ENCODE results near the gene CACNA1A. TPM values are rescaled to one million over a fixed set of nuclear protein-coding genes. Genes with fewer than 3 reads are reported as not detected.

CACNA1A gene
- total and polyA plus RNA-seq, 2 of the 13 experiments (the other 11 are each of a cell fraction or from before 2014, with no cell fraction given), result not detected

DNA sequence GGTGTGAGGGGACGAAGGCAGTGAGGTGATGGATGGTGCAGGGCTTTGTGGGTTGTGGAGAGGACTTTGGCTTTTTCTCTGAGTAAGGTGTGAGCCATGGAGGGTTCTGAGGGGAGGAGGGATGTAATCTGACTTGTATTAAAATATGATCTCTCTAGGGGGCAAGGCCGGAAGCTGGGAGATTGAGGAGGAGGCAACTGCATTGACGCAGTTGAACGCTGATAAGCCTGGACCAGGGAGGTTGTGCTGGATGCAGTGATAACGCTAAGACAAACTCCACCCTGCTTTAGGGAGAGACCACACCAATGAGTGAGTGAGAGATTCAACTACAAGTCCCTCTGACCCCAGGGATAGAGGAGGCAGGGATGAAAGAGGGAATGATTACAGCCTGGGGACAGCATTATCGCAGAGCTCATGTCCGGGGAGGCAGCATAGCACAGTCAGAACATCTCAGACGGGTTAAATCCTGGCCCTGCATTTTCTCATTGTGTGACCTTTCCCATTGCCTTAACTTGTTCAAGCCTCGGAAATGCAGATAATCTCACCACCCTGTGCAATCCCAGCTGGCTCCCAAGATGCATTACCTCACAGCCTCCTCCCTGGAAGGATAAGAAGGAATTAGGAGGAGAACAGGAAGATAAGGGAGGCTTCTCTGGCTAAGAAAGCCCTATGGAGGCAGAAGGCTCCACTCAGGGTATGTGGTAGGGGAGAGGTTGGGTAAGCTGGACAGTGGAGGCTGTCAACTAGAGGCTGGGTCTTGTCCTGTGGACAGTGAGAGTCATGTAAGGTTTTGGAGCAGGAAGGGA is 124.2 kb downstream of the CACNA1A start:
- H3K27ac ChIP-seq (ENCODE audit: extremely low read length, insufficient read depth, low read length), result no peak overlapping the region
- no TSS peak for BruUV-seq (replicated peaks)
- no peak overlapping the region for H2AFZ ChIP-seq (ENCODE audit: low read length)
- TF ChIP-seq, protein P1, sequence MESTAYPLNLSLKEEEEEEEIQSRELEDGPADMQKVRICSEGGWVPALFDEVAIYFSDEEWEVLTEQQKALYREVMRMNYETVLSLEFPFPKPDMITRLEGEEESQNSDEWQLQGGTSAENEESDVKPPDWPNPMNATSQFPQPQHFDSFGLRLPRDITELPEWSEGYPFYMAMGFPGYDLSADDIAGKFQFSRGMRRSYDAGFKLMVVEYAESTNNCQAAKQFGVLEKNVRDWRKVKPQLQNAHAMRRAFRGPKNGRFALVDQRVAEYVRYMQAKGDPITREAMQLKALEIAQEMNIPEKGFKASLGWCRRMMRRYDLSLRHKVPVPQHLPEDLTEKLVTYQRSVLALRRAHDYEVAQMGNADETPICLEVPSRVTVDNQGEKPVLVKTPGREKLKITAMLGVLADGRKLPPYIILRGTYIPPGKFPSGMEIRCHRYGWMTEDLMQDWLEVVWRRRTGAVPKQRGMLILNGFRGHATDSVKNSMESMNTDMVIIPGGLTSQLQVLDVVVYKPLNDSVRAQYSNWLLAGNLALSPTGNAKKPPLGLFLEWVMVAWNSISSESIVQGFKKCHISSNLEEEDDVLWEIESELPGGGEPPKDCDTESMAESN (CRISPR knock-in tag; conservative IDR thresholded peaks at IDR 0.05), result no peak
- TF ChIP-seq ADNP (CRISPR knock-in tag; IDR thresholded peaks at IDR 0.05), result no peak
- TF ChIP-seq RBAK (CRISPR knock-in tag; IDR thresholded peaks at IDR 0.05), result no peak
- TF ChIP-seq ZNF670 (CRISPR knock-in tag; IDR thresholded peaks at IDR 0.05; ENCODE audit: borderline replicate concordance), result no peak
- TF ChIP-seq ZNF260 (CRISPR knock-in tag; IDR thresholded peaks at IDR 0.05; ENCODE audit: borderline replicate concordance, low read depth), result no peak
- TF ChIP-seq MAZ (IDR thresholded peaks at IDR 0.05; ENCODE audit: borderline replicate concordance, low read depth, low read length), result no peak
- no peak for TF ChIP-seq MAZ (CRISPR knock-in tag; IDR thresholded peaks at IDR 0.05; ENCODE audit: low read depth)
- no peak for TF ChIP-seq PHF21A (CRISPR knock-in tag; IDR thresholded peaks at IDR 0.05)
- no peak for TF ChIP-seq ETV5 (CRISPR knock-in tag; IDR thresholded peaks at IDR 0.05; ENCODE audit: borderline replicate concordance)
- H3K9ac ChIP-seq (ENCODE audit: insufficient read depth, low read depth, low read length), result no peak overlapping the region
- H3K27me3 ChIP-seq (ENCODE audit: control insufficient read depth in 1 of 2, insufficient read depth in 2 of 2, low read length in 2 of 2), result peaks cover 0 to 8% of the 10 kb centered on the region in 2 experiments; a peak in 2 of 5 replicates
- in situ Hi-C loops (cut with HindIII; ENCODE audit: extremely low pct_ligation_motif_present, low pct_unique_long_range_greater_than_20kb), result no loop called here
- ATAC-seq (no peak), DNase-seq (ENCODE audit: low spot score) (no peak), FAIRE-seq (no peak)
- ChIA-PET CTCF (ENCODE audit: low intra/inter-chr PET ratio, low total read pairs) (no interaction called here), POLR2A (no interaction called here)
- intact Hi-C loops (cut with micrococcal nuclease; ENCODE audit: unreplicated experiment), result no loop called here
- no peaks in the 10 kb centered on the region for H4K20me1 ChIP-seq (ENCODE audit: insufficient read depth, low read length)
- H3K36me3 ChIP-seq (replicated peaks in 1 of 2; ENCODE audit: control insufficient read depth in 1 of 2, insufficient read depth in 2 of 2, low read length in 2 of 2), result no peaks in the 10 kb centered on the region
- no peaks in the 10 kb centered on the region for H3K4me1 ChIP-seq (ENCODE audit: insufficient read depth, low read length)
- H3K4me2 ChIP-seq (ENCODE audit: low read depth, low read length), result no peak overlapping the region
- 35% methylated on average over 9 of the region's 9 CpGs for WGBS (ENCODE audit: low lambda C conversion rate)
- no peaks in the 10 kb centered on the region for H3K79me2 ChIP-seq (ENCODE audit: insufficient read depth, low read length)
- H3K9me3 ChIP-seq (ENCODE audit: low read length), result no peaks in the 10 kb centered on the region
- no peak overlapping the region for H3K4me3 ChIP-seq (replicated peaks in 1 of 3; ENCODE audit: insufficient read depth in 1 of 3, low read depth in 2 of 3, low read length in 3 of 3)

Measured in HepG2 (cell line).